ENCODE results near the gene SLMAP.
A peak's percentile ranks its signal among the peaks of the same experiment; 100 is the strongest.

Gene SLMAP

GRCh38 chr3:57764794-57765193, 8.7 kb downstream of the SLMAP start:
- no peaks in the 10 kb centered on the region for H3K27me3 ChIP-seq
- H3K4me2 ChIP-seq: peak overlapping the region in 2 of 11 experiments; percentile 10 to 32; a peak in 3 of 22 replicates
- no peak overlapping the region for H3K9ac ChIP-seq
- no peak overlapping the region for H3K4me3 ChIP-seq
- H3K4me1 ChIP-seq: peaks cover 3 to 55% (median 16%) of the 10 kb centered on the region in 10 experiments; a peak in 18 of 20 replicates
- H4K20me1 ChIP-seq: peaks cover 38 to 100% (median 89%) of the 10 kb centered on the region in 11 experiments; a peak in 20 of 22 replicates
- H3K27ac ChIP-seq: no peak overlapping the region
- H3K9me3 ChIP-seq (replicated peaks in 1 of 11): no peaks in the 10 kb centered on the region; a peak in 1 of 22 replicates
- H3K36me3 ChIP-seq: peaks cover 31 to 94% (median 78%) of the 10 kb centered on the region in 11 experiments
- no peak for TF ChIP-seq Cebpa-rat (IDR thresholded peaks at IDR 0.05)

DNA sequence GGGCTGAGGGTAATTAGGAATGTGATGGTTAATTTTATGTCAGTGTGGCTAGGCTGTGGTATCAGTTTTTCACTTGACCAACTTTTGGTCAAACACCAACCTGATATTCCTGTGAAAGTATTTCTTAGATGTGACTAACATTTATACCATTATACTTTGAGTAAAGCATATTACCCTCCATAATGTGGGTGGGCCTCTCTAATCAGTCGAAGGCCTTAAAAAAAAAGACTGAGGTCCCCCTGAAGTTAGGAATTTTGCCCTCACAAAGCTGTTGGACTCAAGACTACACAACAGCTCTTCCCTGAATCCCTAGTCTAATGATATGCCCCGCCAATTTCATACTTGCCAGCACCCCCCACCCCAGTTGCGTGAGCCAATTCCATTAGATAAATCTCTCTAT, 12.5 kb downstream of the SLMAP start:
- Histone ChIP-seq H3K27me3 (no peaks in the 10 kb centered on the region), H3K27ac (no peak overlapping the region), H3K4me3 (no peak overlapping the region), H3K4me2 (no peak overlapping the region), H4K20me1 (peaks cover 24 to 97% (median 87%) of the 10 kb centered on the region in 11 experiments; a peak in 20 of 22 replicates), H3K4me1 (peaks cover 0 to 21% (median 3%) of the 10 kb centered on the region in 10 experiments; a peak in 6 of 20 replicates), H3K9ac (no peak overlapping the region), H3K36me3 (peaks cover 14 to 77% (median 55%) of the 10 kb centered on the region in 11 experiments), H3K9me3 (replicated peaks in 1 of 11) (no peaks in the 10 kb centered on the region; a peak in 1 of 22 replicates)
- TF ChIP-seq Cebpa-rat (IDR thresholded peaks at IDR 0.05): no peak

- Histone ChIP-seq H3K4me1 (peaks cover 0 to 4% (median under 1%) of the 10 kb centered on the region in 10 experiments; a peak in 6 of 20 replicates), H3K9ac (no peak overlapping the region), H3K27ac (no peak overlapping the region), H3K9me3 (replicated peaks in 1 of 11) (no peaks in the 10 kb centered on the region; a peak in 1 of 22 replicates), H3K36me3 (peaks cover 10 to 63% (median 50%) of the 10 kb centered on the region in 11 experiments; a peak in 21 of 22 replicates), H3K27me3 (no peaks in the 10 kb centered on the region), H3K4me3 (no peak overlapping the region), H3K4me2 (no peak overlapping the region), H4K20me1 (peaks cover 12 to 88% (median 71%) of the 10 kb centered on the region in 11 experiments; a peak in 20 of 22 replicates)
- no peak for TF ChIP-seq Cebpa-rat (IDR thresholded peaks at IDR 0.05)
These were observed 14.1 kb downstream of the SLMAP start for GRCh38 chr3:57770009-57770827.

DNA sequence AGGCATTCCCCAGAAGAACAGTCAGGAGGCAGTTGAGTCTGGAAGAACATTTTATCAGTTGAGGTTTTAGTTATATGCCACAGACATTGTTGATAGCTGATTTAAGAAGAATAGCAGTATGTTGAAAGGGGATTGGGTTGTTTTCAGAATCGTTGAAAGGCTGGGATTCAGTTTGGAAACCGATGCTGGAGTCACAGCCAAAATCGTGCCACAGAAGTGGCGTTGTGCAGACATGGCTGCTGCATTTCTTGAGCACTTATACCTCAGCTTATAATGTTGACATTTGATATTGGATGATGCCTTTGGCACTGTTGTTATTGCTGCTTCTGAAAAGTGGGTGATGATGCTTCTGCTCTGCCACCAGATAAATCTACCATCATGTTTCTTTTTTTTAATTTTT, 16.1 kb downstream of the SLMAP start:
- Histone ChIP-seq H3K4me2 (no peak overlapping the region), H3K9ac (no peak overlapping the region), H3K4me1 (no peaks in the 10 kb centered on the region), H3K9me3 (replicated peaks in 1 of 11) (no peaks in the 10 kb centered on the region; a peak in 1 of 22 replicates), H3K27ac (no peak overlapping the region), H4K20me1 (peaks cover 5 to 81% (median 56%) of the 10 kb centered on the region in 11 experiments; a peak in 21 of 22 replicates), H3K4me3 (no peak overlapping the region), H3K27me3 (no peaks in the 10 kb centered on the region), H3K36me3 (peaks cover under 1 to 46% (median 31%) of the 10 kb centered on the region in 11 experiments; a peak in 21 of 22 replicates)
- TF ChIP-seq Cebpa-rat (IDR thresholded peaks at IDR 0.05): no peak

GRCh38 chr3:57777774-57778173, 21.7 kb downstream of the SLMAP start:
- H3K27ac ChIP-seq: peak overlapping the region in 1 of 11 experiments; percentile 14; a peak in 1 of 22 replicates
- no peak overlapping the region for H3K4me3 ChIP-seq

DNA sequence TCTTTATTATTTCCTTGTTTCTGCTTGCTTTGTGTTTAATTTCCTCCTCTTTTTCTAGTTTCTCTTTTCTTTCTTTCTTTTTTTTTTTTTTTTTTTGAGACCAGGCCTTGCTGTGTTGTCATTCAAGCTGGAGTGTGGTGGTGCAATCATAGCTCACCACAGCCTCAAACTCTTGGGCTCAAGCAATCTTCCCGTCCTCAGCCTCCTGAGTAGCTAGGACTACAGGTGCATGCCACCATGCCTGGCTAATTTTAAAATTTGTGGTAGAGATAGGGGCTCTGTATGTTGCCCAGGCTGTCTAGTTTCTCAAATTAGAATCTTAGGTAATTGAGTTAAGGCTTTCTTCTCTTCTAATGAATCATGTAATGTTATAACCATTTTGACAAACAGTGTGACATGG, 22.4 kb downstream of the SLMAP start:
- peaks cover 0 to 80% (median 20%) of the 10 kb centered on the region in 11 experiments; a peak in 17 of 22 replicates for H4K20me1 ChIP-seq
- peak overlapping the region in 2 of 11 experiments; percentile 36 to 37; a peak in 2 of 22 replicates for H3K4me2 ChIP-seq

More at GRCh38 chr3:57777774-57778173, 21.7 kb downstream of the SLMAP start:
- no peaks in the 10 kb centered on the region for H3K9me3 ChIP-seq (replicated peaks in 1 of 11)
- peaks cover 0 to 80% (median 24%) of the 10 kb centered on the region in 11 experiments; a peak in 20 of 22 replicates for H4K20me1 ChIP-seq
- no peaks in the 10 kb centered on the region for H3K27me3 ChIP-seq
- TF ChIP-seq Cebpa-rat (IDR thresholded peaks at IDR 0.05): no peak
- H3K9ac ChIP-seq: no peak overlapping the region
- peak overlapping the region in 1 of 11 experiments; percentile 37; a peak in 1 of 22 replicates for H3K4me2 ChIP-seq
- H3K4me1 ChIP-seq: peaks cover 0 to 15% (median 2%) of the 10 kb centered on the region in 10 experiments; a peak in 7 of 20 replicates
- peaks cover 8 to 37% (median 21%) of the 10 kb centered on the region in 11 experiments; a peak in 19 of 22 replicates for H3K36me3 ChIP-seq

DNA sequence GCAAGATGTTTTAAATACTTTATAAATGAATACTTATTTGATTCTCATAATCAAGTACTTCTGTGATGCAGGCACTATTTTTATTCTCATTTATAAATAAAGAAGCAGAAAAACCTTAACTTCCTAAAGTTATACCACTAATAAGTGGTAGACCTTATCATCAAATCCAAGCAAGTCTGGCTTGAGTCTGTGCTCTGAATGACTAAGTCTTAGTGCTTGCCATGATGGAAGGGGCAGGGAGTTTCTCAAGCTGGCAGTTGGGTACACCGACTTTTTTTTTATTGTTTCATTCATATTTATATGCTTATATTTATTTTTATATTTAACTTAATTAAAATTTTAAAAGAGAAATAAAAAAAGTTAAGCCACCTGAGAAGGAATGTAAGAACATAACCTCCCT, 23.6 kb downstream of the SLMAP start:
- H3K4me3 ChIP-seq: no peak overlapping the region
- H3K9ac ChIP-seq: no peak overlapping the region
- H3K9me3 ChIP-seq (replicated peaks in 1 of 11): no peaks in the 10 kb centered on the region
- peaks cover 10 to 41% (median 21%) of the 10 kb centered on the region in 11 experiments; a peak in 20 of 22 replicates for H3K36me3 ChIP-seq
- no peaks in the 10 kb centered on the region for H3K27me3 ChIP-seq
- H3K4me1 ChIP-seq: peaks cover 0 to 15% (median 2%) of the 10 kb centered on the region in 10 experiments; a peak in 8 of 20 replicates
- H3K4me2 ChIP-seq: no peak overlapping the region
- peaks cover 0 to 87% (median 30%) of the 10 kb centered on the region in 11 experiments; a peak in 17 of 22 replicates for H4K20me1 ChIP-seq
- no peak for TF ChIP-seq Cebpa-rat (IDR thresholded peaks at IDR 0.05)
- H3K27ac ChIP-seq: no peak overlapping the region

More for the DNA sequence above, 22.4 kb downstream of the SLMAP start:
- H3K9me3 ChIP-seq (replicated peaks in 1 of 11): no peaks in the 10 kb centered on the region
- H3K9ac ChIP-seq: no peak overlapping the region
- H3K4me3 ChIP-seq: no peak overlapping the region
- H3K27ac ChIP-seq: no peak overlapping the region
- no peaks in the 10 kb centered on the region for H3K27me3 ChIP-seq
- TF ChIP-seq Cebpa-rat (IDR thresholded peaks at IDR 0.05): peak in 1 of 11 experiments; percentile 40; a peak in 1 of 22 replicates
- peaks cover 10 to 34% (median 19%) of the 10 kb centered on the region in 11 experiments; a peak in 18 of 22 replicates for H3K36me3 ChIP-seq
- H3K4me1 ChIP-seq: peaks cover 0 to 15% (median 2%) of the 10 kb centered on the region in 10 experiments; a peak in 7 of 20 replicates

GRCh38 chr3:57783186-57784088, 27.3 kb downstream of the SLMAP start:
- peaks cover 10 to 53% (median 24%) of the 10 kb centered on the region in 11 experiments; a peak in 18 of 22 replicates for H3K36me3 ChIP-seq
- H4K20me1 ChIP-seq: peaks cover 0 to 89% (median 37%) of the 10 kb centered on the region in 11 experiments; a peak in 14 of 22 replicates
- H3K4me3 ChIP-seq: no peak overlapping the region
- H3K9me3 ChIP-seq (replicated peaks in 1 of 11): no peaks in the 10 kb centered on the region; a peak in 1 of 22 replicates
- no peak overlapping the region for H3K4me2 ChIP-seq
- H3K27ac ChIP-seq: no peak overlapping the region
- H3K9ac ChIP-seq: no peak overlapping the region
- H3K27me3 ChIP-seq: no peaks in the 10 kb centered on the region
- H3K4me1 ChIP-seq: peaks cover 0 to 20% (median 3%) of the 10 kb centered on the region in 10 experiments; a peak in 9 of 20 replicates
- TF ChIP-seq Cebpa-rat (IDR thresholded peaks at IDR 0.05): no peak

Measured in BLaER1 treated with 17β-estradiol and CSF1 and Interleukin-3, amounts not matched to agents 10 nM and 100 nM (cell line).